GM23338 (cell line): Measurements from ENCODE around the gene IL6ST.

Source experiments
- CREB1 ChIP-seq: fragments of 250-450 bp; sonication (Bioruptor Pico); IDR thresholded peaks from 2 replicates; pipeline ENCODE4 v1.5.0; 2020; ENCODE audit warnings: low read depth, mild to moderate bottlenecking, moderate library complexity
- CTCF ChIP-seq, 2 experiments: fragments of 200-600 bp in 1 of 2; sonication (generic) in 1 of 2; conservative IDR thresholded peaks; 2 replicates each; pipeline versions ENCODE4 v1.5.1 to v1.6.1; 2016 to 2017; ENCODE audit warnings: antibody characterized with exemption in 2 of 2, low read depth in 2 of 2, mild to moderate bottlenecking in 2 of 2, moderate library complexity in 1 of 2
- EZH2 ChIP-seq: fragments of 200-600 bp; sonication (generic); IDR thresholded peaks from one replicate; pipeline ENCODE4 v1.8.0; 2017; ENCODE audit warnings: antibody characterized with exemption, mild to moderate bottlenecking, low read depth; ENCODE audit not compliant: unreplicated experiment
- POLR2AphosphoS5 ChIP-seq: IDR thresholded peaks from 2 replicates; pipeline ENCODE4 v1.6.1; 2016; ENCODE audit warnings: antibody characterized with exemption, low read depth

GRCh38 chr5:56018832-56019231 lies 24.1 kb upstream of the IL6ST start:
- no peak for TF ChIP-seq EZH2
- TF ChIP-seq CTCF (conservative IDR thresholded peaks at IDR 0.05; ENCODE audit: low read depth in 2 of 2) = no peak
- TF ChIP-seq CREB1 (CRISPR knock-in tag) = no peak
- no peak for TF ChIP-seq POLR2AphosphoS5
